ENCODE results near the gene XYLT2. TPM values are rescaled to one million over a fixed set of nuclear protein-coding genes. Genes with fewer than 3 reads are reported as not detected.

XYLT2 gene
- total and polyA plus RNA-seq, 10 of the 15 experiments (the other 5 are each of a cell fraction or from before 2014, with no cell fraction given), result 0.82 to 20.6 (median 13.0) TPM

DNA sequence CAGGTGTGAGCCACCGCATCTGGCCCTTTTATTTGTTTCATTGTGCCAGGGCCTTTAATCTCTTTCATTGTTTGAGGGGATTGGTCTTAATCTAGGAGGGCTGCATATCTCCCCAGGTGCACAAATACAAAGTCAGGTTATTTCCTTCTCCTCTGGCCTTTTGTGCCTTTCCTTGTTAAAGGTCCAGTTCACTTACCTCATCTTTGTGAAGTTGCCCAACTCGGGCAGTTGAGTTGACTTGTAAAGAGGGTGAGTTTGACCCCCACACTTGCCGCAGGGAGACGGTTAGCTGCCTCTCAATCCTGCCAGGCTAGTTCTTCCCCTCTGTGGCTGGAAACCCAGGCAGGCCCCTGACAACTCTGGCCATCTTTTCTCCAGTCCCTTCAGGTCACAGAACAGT, 38.3 kb upstream of the XYLT2 start:
- no peaks in the 10 kb centered on the region for H3K9me3 ChIP-seq (replicated peaks; ENCODE audit: control insufficient read depth, insufficient read depth, low read length)
- POLR2A ChIA-PET, result interaction anchor here (0.7 to 2.2 kb wide), 4 partner anchors 9 to 95 kb away, joined by 5 to 9 read pairs (median 8); no protein-coding TSS in a partner anchor
- no peak overlapping the region for H3K4me2 ChIP-seq (ENCODE audit: control insufficient read depth, insufficient read depth)
- H3K4me3 ChIP-seq, result no peak overlapping the region
- no peaks in the 10 kb centered on the region for H3K27me3 ChIP-seq (replicated peaks in 1 of 2; ENCODE audit: control insufficient read depth in 2 of 2, insufficient read depth in 2 of 2, low read length in 1 of 2)
- ATAC-seq, result no peak
- no peak overlapping the region for H3K9ac ChIP-seq (ENCODE audit: control insufficient read depth, insufficient read depth, low read length)
- H3K27ac ChIP-seq (ENCODE audit: control insufficient read depth, insufficient read depth), result no peak overlapping the region
- no peaks in the 10 kb centered on the region for H4K20me1 ChIP-seq (ENCODE audit: control insufficient read depth, insufficient read depth)
- WGBS (ENCODE audit: insufficient coverage, insufficient replicate concordance, low lambda C conversion rate, missing lambda C conversion rate), result 56% methylated on average over 4 of the region's 4 CpGs
- no peak overlapping the region for H2AFZ ChIP-seq (ENCODE audit: control insufficient read depth, low read depth, low read length)
- RAD21 ChIA-PET (ENCODE audit: unreplicated experiment), result no interaction called here
- SMC1A ChIA-PET (ENCODE audit: uncharacterized antibody, unreplicated experiment), result interaction anchor here (2.4 to 3.5 kb wide), 3 partner anchors 10 to 26 kb away, joined by 8 to 15 read pairs (median 11); no protein-coding TSS in a partner anchor
- no peak for TF ChIP-seq POU2F2 (IDR thresholded peaks at IDR 0.05; ENCODE audit: borderline replicate concordance, low read depth, low read length)
- no peak for TF ChIP-seq PAX5 (IDR thresholded peaks at IDR 0.05; ENCODE audit: borderline replicate concordance, low read depth, low read length)
- TF ChIP-seq MEF2A (IDR thresholded peaks at IDR 0.05; ENCODE audit: insufficient read depth, low read depth, low read length), result no peak
- no peak for TF ChIP-seq MTA3 (IDR thresholded peaks at IDR 0.05; ENCODE audit: borderline replicate concordance, low read length)
- TF ChIP-seq ZNF384 (IDR thresholded peaks at IDR 0.05; ENCODE audit: borderline replicate concordance, low read depth, low read length), result no peak
- TF ChIP-seq RFX5 (IDR thresholded peaks at IDR 0.05; ENCODE audit: low read depth, low read length), result no peak
- TF ChIP-seq, protein P1, sequence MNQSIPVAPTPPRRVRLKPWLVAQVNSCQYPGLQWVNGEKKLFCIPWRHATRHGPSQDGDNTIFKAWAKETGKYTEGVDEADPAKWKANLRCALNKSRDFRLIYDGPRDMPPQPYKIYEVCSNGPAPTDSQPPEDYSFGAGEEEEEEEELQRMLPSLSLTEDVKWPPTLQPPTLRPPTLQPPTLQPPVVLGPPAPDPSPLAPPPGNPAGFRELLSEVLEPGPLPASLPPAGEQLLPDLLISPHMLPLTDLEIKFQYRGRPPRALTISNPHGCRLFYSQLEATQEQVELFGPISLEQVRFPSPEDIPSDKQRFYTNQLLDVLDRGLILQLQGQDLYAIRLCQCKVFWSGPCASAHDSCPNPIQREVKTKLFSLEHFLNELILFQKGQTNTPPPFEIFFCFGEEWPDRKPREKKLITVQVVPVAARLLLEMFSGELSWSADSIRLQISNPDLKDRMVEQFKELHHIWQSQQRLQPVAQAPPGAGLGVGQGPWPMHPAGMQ (IDR thresholded peaks at IDR 0.05; ENCODE audit: borderline replicate concordance), result no peak
- no peak for TF ChIP-seq SIX5 (IDR thresholded peaks at IDR 0.05; ENCODE audit: low read depth, low read length, severe bottlenecking)
- no peak for TF ChIP-seq POLR2AphosphoS5 (IDR thresholded peaks at IDR 0.05; ENCODE audit: low read length)
- TF ChIP-seq, protein P2, sequence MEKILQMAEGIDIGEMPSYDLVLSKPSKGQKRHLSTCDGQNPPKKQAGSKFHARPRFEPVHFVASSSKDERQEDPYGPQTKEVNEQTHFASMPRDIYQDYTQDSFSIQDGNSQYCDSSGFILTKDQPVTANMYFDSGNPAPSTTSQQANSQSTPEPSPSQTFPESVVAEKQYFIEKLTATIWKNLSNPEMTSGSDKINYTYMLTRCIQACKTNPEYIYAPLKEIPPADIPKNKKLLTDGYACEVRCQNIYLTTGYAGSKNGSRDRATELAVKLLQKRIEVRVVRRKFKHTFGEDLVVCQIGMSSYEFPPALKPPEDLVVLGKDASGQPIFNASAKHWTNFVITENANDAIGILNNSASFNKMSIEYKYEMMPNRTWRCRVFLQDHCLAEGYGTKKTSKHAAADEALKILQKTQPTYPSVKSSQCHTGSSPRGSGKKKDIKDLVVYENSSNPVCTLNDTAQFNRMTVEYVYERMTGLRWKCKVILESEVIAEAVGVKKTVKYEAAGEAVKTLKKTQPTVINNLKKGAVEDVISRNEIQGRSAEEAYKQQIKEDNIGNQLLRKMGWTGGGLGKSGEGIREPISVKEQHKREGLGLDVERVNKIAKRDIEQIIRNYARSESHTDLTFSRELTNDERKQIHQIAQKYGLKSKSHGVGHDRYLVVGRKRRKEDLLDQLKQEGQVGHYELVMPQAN (conservative IDR thresholded peaks at IDR 0.05), result no peak
- no peak for TF ChIP-seq RELA (IDR thresholded peaks at IDR 0.05; ENCODE audit: borderline replicate concordance, partially characterized antibody)
- no peak for TF ChIP-seq SMC3 (IDR thresholded peaks at IDR 0.05; ENCODE audit: borderline replicate concordance, low read length)
- TF ChIP-seq FOXM1 (IDR thresholded peaks at IDR 0.05; ENCODE audit: low read depth, low read length), result no peak
- TF ChIP-seq, protein P3, sequence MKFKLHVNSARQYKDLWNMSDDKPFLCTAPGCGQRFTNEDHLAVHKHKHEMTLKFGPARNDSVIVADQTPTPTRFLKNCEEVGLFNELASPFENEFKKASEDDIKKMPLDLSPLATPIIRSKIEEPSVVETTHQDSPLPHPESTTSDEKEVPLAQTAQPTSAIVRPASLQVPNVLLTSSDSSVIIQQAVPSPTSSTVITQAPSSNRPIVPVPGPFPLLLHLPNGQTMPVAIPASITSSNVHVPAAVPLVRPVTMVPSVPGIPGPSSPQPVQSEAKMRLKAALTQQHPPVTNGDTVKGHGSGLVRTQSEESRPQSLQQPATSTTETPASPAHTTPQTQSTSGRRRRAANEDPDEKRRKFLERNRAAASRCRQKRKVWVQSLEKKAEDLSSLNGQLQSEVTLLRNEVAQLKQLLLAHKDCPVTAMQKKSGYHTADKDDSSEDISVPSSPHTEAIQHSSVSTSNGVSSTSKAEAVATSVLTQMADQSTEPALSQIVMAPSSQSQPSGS (IDR thresholded peaks at IDR 0.05; ENCODE audit: low read length), result no peak
- TF ChIP-seq CREB1 (IDR thresholded peaks at IDR 0.05; ENCODE audit: low read depth), result no peak
- TF ChIP-seq, protein P4, sequence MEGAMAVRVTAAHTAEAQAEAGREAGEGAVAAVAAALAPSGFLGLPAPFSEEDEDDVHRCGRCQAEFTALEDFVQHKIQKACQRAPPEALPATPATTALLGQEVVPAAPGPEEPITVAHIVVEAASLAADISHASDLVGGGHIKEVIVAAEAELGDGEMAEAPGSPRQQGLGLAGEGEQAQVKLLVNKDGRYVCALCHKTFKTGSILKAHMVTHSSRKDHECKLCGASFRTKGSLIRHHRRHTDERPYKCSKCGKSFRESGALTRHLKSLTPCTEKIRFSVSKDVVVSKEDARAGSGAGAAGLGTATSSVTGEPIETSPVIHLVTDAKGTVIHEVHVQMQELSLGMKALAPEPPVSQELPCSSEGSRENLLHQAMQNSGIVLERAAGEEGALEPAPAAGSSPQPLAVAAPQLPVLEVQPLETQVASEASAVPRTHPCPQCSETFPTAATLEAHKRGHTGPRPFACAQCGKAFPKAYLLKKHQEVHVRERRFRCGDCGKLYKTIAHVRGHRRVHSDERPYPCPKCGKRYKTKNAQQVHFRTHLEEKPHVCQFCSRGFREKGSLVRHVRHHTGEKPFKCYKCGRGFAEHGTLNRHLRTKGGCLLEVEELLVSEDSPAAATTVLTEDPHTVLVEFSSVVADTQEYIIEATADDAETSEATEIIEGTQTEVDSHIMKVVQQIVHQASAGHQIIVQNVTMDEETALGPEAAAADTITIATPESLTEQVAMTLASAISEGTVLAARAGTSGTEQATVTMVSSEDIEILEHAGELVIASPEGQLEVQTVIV (IDR thresholded peaks at IDR 0.05; ENCODE audit: borderline replicate concordance, partially characterized antibody), result no peak
- H3K36me3 ChIP-seq (ENCODE audit: control insufficient read depth in 2 of 2, insufficient read depth in 2 of 2, low read length in 1 of 2), result no peaks in the 10 kb centered on the region
- no peak for FAIRE-seq
- H3K79me2 ChIP-seq (ENCODE audit: control insufficient read depth, insufficient read depth, low read length), result no peaks in the 10 kb centered on the region
- intact Hi-C loops (cut with micrococcal nuclease; ENCODE audit: unreplicated experiment), result loop anchor here (5.0 kb wide), 1 partner anchor 40 kb away; the partner anchor contains the start of gene XYLT2
- peaks cover 13% of the 10 kb centered on the region for H3K4me1 ChIP-seq (ENCODE audit: control insufficient read depth, insufficient read depth, low read length)
- CTCF ChIA-PET, result interaction anchor here (0.6 to 6.4 kb wide), 5 partner anchors 10 to 215 kb away, joined by 3 to 44 read pairs (median 3); no protein-coding TSS in a partner anchor
- BruUV-seq (replicated peaks), result no TSS peak
- DNase-seq (ENCODE audit: low read depth, low spot score), result no peak
- in situ Hi-C loops (cut with MboI), result no loop called here

All from GM12878 (cell line).